HG03175 (cell line): Measurements from ENCODE around the gene TAOK3.

ENCODE experiments used
- ATAC-seq: cut with Tn5 transposase; IDR thresholded peaks from one replicate; pipeline ENCODE4 v1.9.1; 2021; ENCODE audit warnings: mild to moderate bottlenecking, moderate library complexity; ENCODE audit not compliant: unreplicated experiment

The TAOK3 gene

DNA sequence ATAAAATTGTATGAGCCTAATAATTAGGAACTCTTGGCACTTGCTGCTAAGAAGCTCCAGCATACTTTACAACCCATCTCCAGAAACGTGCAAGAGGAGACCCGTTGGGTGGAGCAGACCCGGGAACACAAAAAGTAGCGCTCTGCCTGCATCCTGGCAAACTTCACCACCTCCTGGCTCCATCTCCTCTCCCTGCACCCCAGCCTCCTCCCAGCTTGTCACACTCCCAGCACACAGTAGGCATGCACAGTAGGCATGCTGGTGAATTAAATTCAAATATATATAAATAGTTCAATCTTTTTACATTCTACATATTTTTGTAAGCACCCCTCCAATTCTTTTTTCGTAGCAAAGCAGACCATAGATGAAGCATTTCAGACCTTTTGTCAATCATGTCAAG lies 270.1 kb downstream of the TAOK3 start:
- no peak for ATAC-seq

- ATAC-seq = no peak
Measured at GRCh38 chr12:118102070-118102469, 270.6 kb downstream of the TAOK3 start.

- ATAC-seq = no peak
Measured at GRCh38 chr12:118101051-118101450, 271.7 kb downstream of the TAOK3 start.
